ENCODE measurements around the gene NDRG4. TPM values are rescaled to one million over a fixed set of nuclear protein-coding genes. Genes with fewer than 3 reads are reported as not detected.

The NDRG4 gene
- total RNA-seq, 1 donor from 2014 or later = 8.7 TPM

- no peak for DNase-seq (ENCODE audit: low spot score)
- peaks cover 41% of the 10 kb centered on the region for H3K36me3 Mint-ChIP-seq (ENCODE audit: low read depth)
- H3K9me3 Mint-ChIP-seq (ENCODE audit: low read depth) = no peaks in the 10 kb centered on the region
- H3K27me3 Mint-ChIP-seq (ENCODE audit: low read depth) = no peaks in the 10 kb centered on the region
- H3K27ac Mint-ChIP-seq (ENCODE audit: unreplicated experiment) = no peak overlapping the region
- TF ChIP-seq CTCF (IDR thresholded peaks at IDR 0.05) = no peak
- H3K4me1 Mint-ChIP-seq (ENCODE audit: low read depth) = no peaks in the 10 kb centered on the region
- H3K4me3 Mint-ChIP-seq (ENCODE audit: unreplicated experiment) = no peak overlapping the region
These were observed 32.5 kb downstream of the NDRG4 start for GRCh38 chr16:58532414-58532813.

DNA sequence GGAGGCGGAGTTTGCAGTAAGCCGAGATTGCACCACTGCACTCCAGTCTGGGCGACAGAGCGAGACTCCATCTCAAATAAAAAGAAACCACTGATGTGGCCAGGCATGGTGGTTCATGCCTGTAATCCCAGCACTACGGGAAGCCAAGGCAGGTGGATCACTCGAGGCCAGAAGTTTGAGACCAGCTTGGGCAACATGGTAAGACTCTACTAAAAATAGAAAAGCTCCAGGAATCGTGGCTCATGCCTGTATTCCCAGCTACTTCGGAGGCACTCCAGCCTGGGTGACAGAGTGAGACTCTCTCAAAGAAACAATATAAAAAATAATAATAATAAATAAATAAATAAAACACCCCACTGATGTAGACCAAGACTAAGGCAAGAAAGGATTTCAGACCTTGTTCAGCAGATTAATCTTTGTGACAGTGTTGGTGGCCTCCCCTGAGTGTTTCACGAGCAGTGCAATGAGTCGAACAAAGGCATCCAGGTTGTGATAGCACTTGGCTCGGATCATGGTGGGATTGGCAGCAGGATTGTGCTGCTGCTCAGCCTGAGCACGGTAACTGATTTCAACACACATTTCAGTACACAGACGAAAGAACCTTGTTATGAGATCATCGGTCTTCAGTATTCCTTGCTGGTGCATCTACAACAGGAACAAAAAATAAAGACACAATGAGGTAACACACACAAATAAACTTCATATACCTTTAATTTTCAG is 34.0 kb downstream of the NDRG4 start:
- Mint-ChIP-seq H3K4me3 (ENCODE audit: unreplicated experiment) (no peak overlapping the region), H3K4me1 (ENCODE audit: low read depth) (no peaks in the 10 kb centered on the region), H3K27ac (ENCODE audit: unreplicated experiment) (no peak overlapping the region), H3K36me3 (ENCODE audit: low read depth) (peaks cover 41% of the 10 kb centered on the region), H3K27me3 (ENCODE audit: low read depth) (no peaks in the 10 kb centered on the region), H3K9me3 (ENCODE audit: low read depth) (no peaks in the 10 kb centered on the region)
- no peak for TF ChIP-seq CTCF (IDR thresholded peaks at IDR 0.05)
- no peak for DNase-seq (ENCODE audit: low spot score)

- no peak overlapping the region for H3K27ac Mint-ChIP-seq (ENCODE audit: unreplicated experiment)
- no peaks in the 10 kb centered on the region for H3K27me3 Mint-ChIP-seq (ENCODE audit: low read depth)
- no peak for DNase-seq (ENCODE audit: low spot score)
- H3K36me3 Mint-ChIP-seq (ENCODE audit: low read depth) = peaks cover 42% of the 10 kb centered on the region
- H3K4me1 Mint-ChIP-seq (ENCODE audit: low read depth) = no peaks in the 10 kb centered on the region
- no peak for TF ChIP-seq CTCF (IDR thresholded peaks at IDR 0.05)
- H3K9me3 Mint-ChIP-seq (ENCODE audit: low read depth) = no peaks in the 10 kb centered on the region
- H3K4me3 Mint-ChIP-seq (ENCODE audit: unreplicated experiment) = no peak overlapping the region
These were observed 35.2 kb downstream of the NDRG4 start for GRCh38 chr16:58535100-58535499.

GRCh38 chr16:58536278-58536677 is 36.3 kb downstream of the NDRG4 start:
- no peaks in the 10 kb centered on the region for H3K4me1 Mint-ChIP-seq (ENCODE audit: low read depth)
- no peak overlapping the region for H3K27ac Mint-ChIP-seq (ENCODE audit: unreplicated experiment)
- no peak for TF ChIP-seq CTCF (IDR thresholded peaks at IDR 0.05)
- H3K36me3 Mint-ChIP-seq (ENCODE audit: low read depth) = peaks cover 42% of the 10 kb centered on the region
- no peaks in the 10 kb centered on the region for H3K9me3 Mint-ChIP-seq (ENCODE audit: low read depth)
- H3K27me3 Mint-ChIP-seq (ENCODE audit: low read depth) = no peaks in the 10 kb centered on the region
- no peak for DNase-seq (ENCODE audit: low spot score)
- no peak overlapping the region for H3K4me3 Mint-ChIP-seq (ENCODE audit: unreplicated experiment)

DNA sequence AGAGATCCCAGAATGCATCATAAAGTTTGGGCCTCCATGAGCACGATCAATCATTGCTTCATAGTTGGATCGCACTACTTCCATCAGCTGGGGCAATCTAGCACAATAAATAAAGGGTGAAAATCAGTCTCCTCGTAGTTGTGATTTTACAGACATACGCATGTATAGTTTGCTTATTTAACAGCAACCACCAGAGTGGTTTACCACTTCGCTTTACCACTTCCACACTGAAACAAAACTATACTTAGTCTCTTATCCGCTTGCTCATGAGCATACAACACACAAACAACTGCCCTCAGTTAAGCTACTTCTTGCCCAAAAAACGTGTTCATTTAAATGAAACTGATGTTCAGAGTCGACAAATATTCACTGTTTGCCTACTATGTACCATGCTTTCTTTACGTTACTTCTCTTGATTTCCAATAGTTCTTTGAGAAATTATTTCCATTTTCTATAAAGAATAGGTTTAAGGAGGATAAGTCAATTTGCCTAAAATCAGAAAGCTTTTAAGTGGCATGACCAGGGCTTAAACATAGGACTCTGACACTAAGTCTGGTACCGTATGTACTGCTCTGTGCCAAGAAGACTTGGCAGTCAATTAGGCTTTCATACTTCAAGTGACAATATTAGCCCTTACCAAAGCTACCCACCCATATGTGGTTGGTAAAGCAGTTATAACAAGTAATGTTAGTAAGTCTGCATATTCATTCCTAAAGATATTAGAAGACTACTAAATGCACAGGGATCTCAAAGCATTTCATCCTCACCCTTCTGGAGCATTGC is 37.4 kb downstream of the NDRG4 start:
- Mint-ChIP-seq H3K4me3 (ENCODE audit: unreplicated experiment) (no peak overlapping the region), H3K36me3 (ENCODE audit: low read depth) (peaks cover 38% of the 10 kb centered on the region)
- TF ChIP-seq CTCF (IDR thresholded peaks at IDR 0.05) = no peak

More for the DNA sequence above, 37.4 kb downstream of the NDRG4 start:
- Mint-ChIP-seq H3K27ac (ENCODE audit: unreplicated experiment) (no peak overlapping the region), H3K9me3 (ENCODE audit: low read depth) (no peaks in the 10 kb centered on the region), H3K27me3 (ENCODE audit: low read depth) (no peaks in the 10 kb centered on the region), H3K4me1 (ENCODE audit: low read depth) (no peaks in the 10 kb centered on the region)
- no peak for DNase-seq (ENCODE audit: low spot score)
